HCT116 (cell line): ENCODE data around the gene GPN2.

Experiments used
- CTCF ChIP-seq, 3 experiments: fragments of 200-600 bp in 1 of 3; sonication (generic) in 1 of 3; IDR thresholded peaks in 2 of 3; conservative IDR thresholded peaks in 1 of 3; 2 replicates each; pipeline ENCODE4 v1.5.1; 2012 to 2017; ENCODE audit warnings: low read depth in 2 of 3, low read length in 2 of 3, antibody characterized with exemption in 1 of 3, borderline replicate concordance in 1 of 3, control low read depth in 1 of 3, mild to moderate bottlenecking in 1 of 3, mixed read lengths in 1 of 3, mixed run types in 1 of 3, moderate library complexity in 1 of 3; ENCODE audit not compliant: insufficient read depth in 1 of 3
- JUND ChIP-seq: IDR thresholded peaks from 2 replicates; pipeline ENCODE4 v1.6.1; 2012
- POLR2A ChIP-seq: IDR thresholded peaks from 2 replicates; pipeline ENCODE4 v1.7.0; 2011; ENCODE audit warnings: borderline replicate concordance; ENCODE audit not compliant: insufficient read depth, insufficient read length; ENCODE audit errors: extremely low read depth
- YY1 ChIP-seq: IDR thresholded peaks from 2 replicates; pipeline ENCODE4 v1.6.1; 2011; ENCODE audit warnings: low read length, low read depth, moderate library complexity, mild to moderate bottlenecking; ENCODE audit not compliant: insufficient replicate concordance; ENCODE audit errors: extremely low read depth
- ZFX ChIP-seq: fragments of 450-650 bp; IDR thresholded peaks from 2 replicates; pipeline ENCODE4 v1.6.1; 2017
- ZNF274 ChIP-seq: fragments of 200-500 bp; sonication (Bioruptor generic); IDR thresholded peaks from 2 replicates; pipeline ENCODE4 v1.6.1; 2014; ENCODE audit warnings: mild to moderate bottlenecking, low read depth, low read length, inconsistent platforms

- TF ChIP-seq ZFX (no peak), POLR2A (no peak), ZNF274 (no peak), CTCF (IDR thresholded peaks at IDR 0.05 in 2 of 3, conservative IDR thresholded peaks at IDR 0.05 in 1 of 3; ENCODE audit: borderline replicate concordance in 1 of 3, insufficient read depth in 1 of 3, low read depth in 2 of 3, low read length in 2 of 3) (no peak), JUND (no peak), YY1 (no peak)
Measured at GRCh38 chr1:26863685-26864077, 26.4 kb downstream of the GPN2 start.
